Keratinocyte (primary cell): ENCODE data around the gene ERBB3. TPM values are rescaled to one million over a fixed set of nuclear protein-coding genes. Genes with fewer than 3 reads are reported as not detected.

Experiments used
- DNase-seq: peaks from one replicate; pipeline ENCODE4 v3.0.0-alpha.2; 2011; ENCODE audit warnings: low read depth, missing footprints, low spot score
- FAIRE-seq: peaks from 2 replicates; lab custom pipeline; 2011; peaks lifted over from hg19 to GRCh38; lab: Jason Lieb, UNC
- H2AFZ ChIP-seq: 2 replicates; pipeline ENCODE4 v1.6.0; 2012; ENCODE audit warnings: low read length, control low read depth, inconsistent platforms; ENCODE audit not compliant: control insufficient read depth
- H3K27ac ChIP-seq: 2 replicates; pipeline ENCODE4 v1.5.1; 2011; ENCODE audit warnings: low read length; ENCODE audit not compliant: control insufficient read depth, insufficient read depth
- H3K27me3 ChIP-seq: 3 replicates; pipeline ENCODE4 v1.6.0; 2011; ENCODE audit warnings: low read length; ENCODE audit not compliant: control insufficient read depth, insufficient read depth; ENCODE audit errors: extremely low read depth
- H3K36me3 ChIP-seq, 2 experiments: 2 replicates in 1 of 2; 3 replicates in 1 of 2; pipeline ENCODE4 v1.5.1; 2011; ENCODE audit warnings: low read length in 2 of 2, mild to moderate bottlenecking in 1 of 2; ENCODE audit not compliant: control insufficient read depth in 2 of 2, insufficient read depth in 2 of 2; ENCODE audit errors: extremely low read depth in 1 of 2
- H3K4me1 ChIP-seq: 3 replicates; pipeline ENCODE4 v1.5.1; 2011; ENCODE audit warnings: low read length; ENCODE audit not compliant: control insufficient read depth, insufficient read depth; ENCODE audit errors: extremely low read depth
- H3K4me2 ChIP-seq: 3 replicates; pipeline ENCODE4 v1.6.0; 2011; ENCODE audit warnings: low read depth, low read length; ENCODE audit not compliant: control insufficient read depth, insufficient read depth; ENCODE audit errors: extremely low read depth
- H3K4me3 ChIP-seq, 3 experiments: fragments of 200-600 bp in 1 of 3; sonication (generic) in 1 of 3; 2 replicates in 2 of 3; 3 replicates in 1 of 3; pipeline ENCODE4 v1.5.1; 2011 to 2016; ENCODE audit warnings: low read length in 3 of 3, mild to moderate bottlenecking in 3 of 3, control low read depth in 2 of 3, inconsistent platforms in 1 of 3, low read depth in 1 of 3, mixed read lengths in 1 of 3, mixed run types in 1 of 3, moderate library complexity in 1 of 3; ENCODE audit not compliant: control insufficient read depth in 2 of 3, insufficient read depth in 2 of 3; ENCODE audit errors: extremely low read depth in 1 of 3
- H3K79me2 ChIP-seq: 2 replicates; pipeline ENCODE4 v1.6.0; 2012; ENCODE audit warnings: low read length; ENCODE audit not compliant: control insufficient read depth, insufficient read depth
- H3K9ac ChIP-seq: 3 replicates; pipeline ENCODE4 v1.6.0; 2011; ENCODE audit warnings: low read length; ENCODE audit not compliant: control insufficient read depth, insufficient read depth; ENCODE audit errors: extremely low read depth
- H3K9me1 ChIP-seq: 3 replicates; pipeline ENCODE4 v1.6.0; 2011; ENCODE audit warnings: low read length; ENCODE audit not compliant: control insufficient read depth, insufficient read depth; ENCODE audit errors: extremely low read depth
- H3K9me3 ChIP-seq: 2 replicates; pipeline ENCODE4 v1.5.1; 2012; ENCODE audit warnings: low read depth, low read length; ENCODE audit not compliant: control insufficient read depth
- H4K20me1 ChIP-seq: 3 replicates; pipeline ENCODE4 v1.6.0; 2011; ENCODE audit warnings: low read length; ENCODE audit not compliant: control insufficient read depth, insufficient read depth; ENCODE audit errors: extremely low read depth
- EZH2 ChIP-seq: IDR thresholded peaks from one replicate; pipeline ENCODE4 v1.6.1; 2012; ENCODE audit warnings: inconsistent platforms, mild to moderate bottlenecking, low read length, moderate library complexity
- dilution Hi-C: fragments of 300-500 bp; cut with MboI; formaldehyde crosslinking; loops from one replicate; pipeline ENCODE4 v1.7.0; 2020; ENCODE audit warnings: low sequenced_read_pairs; ENCODE audit not compliant: extremely low pct_ligation_motif_present
- polyA plus RNA-seq, 5 experiments: library from polyadenylated mRNA; depleted of rRNA in 3 of 5; stranded (reverse) in 3 of 5; stranded (forward) in 1 of 5; unstranded in 1 of 5; fragments of >200 nt; gene quantifications; 1 replicate in 1 of 5; 2 replicates in 3 of 5; 3 replicates in 1 of 5; pipeline versions ENCODE4 v1.2.1 to v1.2.3, GENCODE V29; 2011 to 2012; ENCODE audit warnings: missing spikeins in 2 of 5, low read depth in 1 of 5, low replicate concordance in 1 of 5
- TF ChIP-seq, protein P1 (sequence below), 3 experiments: IDR thresholded peaks in 1 of 3; conservative IDR thresholded peaks in 1 of 3; optimal IDR thresholded peaks in 1 of 3; 2 replicates in 2 of 3; 3 replicates in 1 of 3; pipeline versions ENCODE3 to v1.5.1; 2011; ENCODE audit warnings: low read length in 3 of 3, mild to moderate bottlenecking in 3 of 3, moderate library complexity in 2 of 3, control low read depth in 1 of 3, inconsistent platforms in 1 of 3; ENCODE audit not compliant: insufficient read depth in 2 of 3; ENCODE audit errors: extremely low read depth in 1 of 3

Gene ERBB3
- polyA plus RNA-seq, 1 donor (not counting 4 experiments of a cell fraction or from before 2014, with no cell fraction given): 16.4 TPM

DNA sequence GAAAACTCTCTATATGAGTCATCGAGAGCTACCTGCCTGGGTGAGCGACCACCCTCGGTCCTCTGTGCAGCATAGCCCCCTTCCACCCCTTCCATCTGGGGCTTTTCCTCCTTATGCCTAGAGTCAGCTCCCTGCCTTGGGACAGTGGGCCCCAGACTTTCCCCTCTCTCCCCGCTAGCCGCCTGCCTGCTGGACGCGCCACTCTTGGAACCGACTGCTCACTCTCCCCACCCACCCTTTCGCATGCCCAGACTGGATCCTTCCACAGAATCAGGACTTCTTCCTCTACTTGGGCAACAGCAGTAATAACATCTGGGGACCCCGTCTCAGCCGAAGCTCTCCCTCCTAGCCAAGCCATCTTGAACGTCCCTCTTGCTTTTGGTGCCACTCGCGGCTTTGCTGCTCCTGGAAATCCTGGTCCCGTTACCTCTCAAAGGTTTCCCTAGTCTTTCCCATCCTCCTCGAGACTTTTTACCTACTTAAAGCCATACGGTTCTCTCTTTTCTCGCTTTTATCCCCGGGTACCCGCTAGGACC is 48.8 kb downstream of the ERBB3 start:
- peaks cover 21% of the 10 kb centered on the region for H3K4me1 ChIP-seq
- peak overlapping the region; percentile 66 for H2AFZ ChIP-seq
- H3K9ac ChIP-seq: peak overlapping the region; percentile 91
- peak overlapping the region; percentile 83 to 96 (median 94) for H3K4me3 ChIP-seq
- H3K9me3 ChIP-seq: no peaks in the 10 kb centered on the region
- no peaks in the 10 kb centered on the region for H3K27me3 ChIP-seq
- no peaks in the 10 kb centered on the region for H4K20me1 ChIP-seq
- FAIRE-seq: no peak
- dilution Hi-C loops: loop anchor here (10.0 kb wide), 1 partner anchor 46 kb away; no protein-coding TSS in a partner anchor
- no peak for DNase-seq
- TF ChIP-seq EZH2: no peak
- TF ChIP-seq, protein P1, sequence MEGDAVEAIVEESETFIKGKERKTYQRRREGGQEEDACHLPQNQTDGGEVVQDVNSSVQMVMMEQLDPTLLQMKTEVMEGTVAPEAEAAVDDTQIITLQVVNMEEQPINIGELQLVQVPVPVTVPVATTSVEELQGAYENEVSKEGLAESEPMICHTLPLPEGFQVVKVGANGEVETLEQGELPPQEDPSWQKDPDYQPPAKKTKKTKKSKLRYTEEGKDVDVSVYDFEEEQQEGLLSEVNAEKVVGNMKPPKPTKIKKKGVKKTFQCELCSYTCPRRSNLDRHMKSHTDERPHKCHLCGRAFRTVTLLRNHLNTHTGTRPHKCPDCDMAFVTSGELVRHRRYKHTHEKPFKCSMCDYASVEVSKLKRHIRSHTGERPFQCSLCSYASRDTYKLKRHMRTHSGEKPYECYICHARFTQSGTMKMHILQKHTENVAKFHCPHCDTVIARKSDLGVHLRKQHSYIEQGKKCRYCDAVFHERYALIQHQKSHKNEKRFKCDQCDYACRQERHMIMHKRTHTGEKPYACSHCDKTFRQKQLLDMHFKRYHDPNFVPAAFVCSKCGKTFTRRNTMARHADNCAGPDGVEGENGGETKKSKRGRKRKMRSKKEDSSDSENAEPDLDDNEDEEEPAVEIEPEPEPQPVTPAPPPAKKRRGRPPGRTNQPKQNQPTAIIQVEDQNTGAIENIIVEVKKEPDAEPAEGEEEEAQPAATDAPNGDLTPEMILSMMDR (optimal IDR thresholded peaks at IDR 0.05 in 1 of 3, IDR thresholded peaks at IDR 0.05 in 1 of 3, conservative IDR thresholded peaks at IDR 0.05 in 1 of 3; ENCODE audit: extremely low read depth in 1 of 3, insufficient read depth in 2 of 3, low read length in 3 of 3): no peak
- peak overlapping the region; percentile 86 for H3K27ac ChIP-seq
- peaks cover 21% of the 10 kb centered on the region for H3K79me2 ChIP-seq
- no peaks in the 10 kb centered on the region for H3K9me1 ChIP-seq
- H3K4me2 ChIP-seq: peak overlapping the region; percentile 95
- H3K36me3 ChIP-seq: peaks cover 25 to 27% of the 10 kb centered on the region in 2 experiments

DNA sequence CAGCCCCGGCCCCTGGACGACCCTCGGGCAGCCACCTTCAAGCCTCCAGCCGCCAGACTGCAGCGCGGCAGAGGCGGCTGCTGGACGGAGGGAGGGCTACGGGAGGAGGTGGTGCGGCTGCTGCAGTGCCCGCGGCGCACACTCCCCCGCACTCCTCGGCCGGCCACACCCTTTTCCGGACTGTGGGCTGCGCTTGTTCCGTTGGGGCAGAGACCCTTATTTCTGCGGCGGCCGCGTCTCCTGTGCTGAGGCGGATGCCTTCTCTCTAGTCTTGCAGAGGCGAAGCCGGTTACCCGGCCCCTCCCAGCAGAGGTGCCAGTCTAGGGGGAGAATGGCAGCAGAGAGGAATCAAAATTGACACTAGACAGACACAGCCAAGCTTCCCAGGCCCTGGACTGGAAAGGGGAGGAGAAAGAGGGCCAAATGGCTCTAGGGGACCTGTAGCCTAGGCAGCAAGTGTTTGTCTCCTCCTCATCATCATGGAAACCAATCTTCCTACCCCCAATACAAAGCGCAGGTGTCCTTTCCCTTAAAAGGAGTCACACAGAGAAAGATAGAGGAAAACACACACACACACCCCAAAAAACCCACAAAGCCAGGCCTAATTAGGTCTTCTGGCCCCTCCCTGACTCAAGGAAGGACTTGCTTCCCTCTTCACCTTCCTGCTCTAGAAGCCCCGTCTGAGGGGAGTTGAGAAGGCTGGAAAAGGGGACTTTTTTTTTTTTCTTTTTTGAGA is 49.4 kb downstream of the ERBB3 start:
- no peak for TF ChIP-seq EZH2
- TF ChIP-seq, protein P1 (optimal IDR thresholded peaks at IDR 0.05 in 1 of 3, IDR thresholded peaks at IDR 0.05 in 1 of 3, conservative IDR thresholded peaks at IDR 0.05 in 1 of 3; ENCODE audit: extremely low read depth in 1 of 3, insufficient read depth in 2 of 3, low read length in 3 of 3): no peak
- Histone ChIP-seq H3K4me1 (peaks cover 21% of the 10 kb centered on the region), H3K27me3 (no peaks in the 10 kb centered on the region), H2AFZ (peak overlapping the region; percentile 19), H3K9me1 (no peaks in the 10 kb centered on the region), H3K4me3 (peak overlapping the region; percentile 83 to 96 (median 94)), H3K9ac (peak overlapping the region; percentile 91), H3K79me2 (peaks cover 21% of the 10 kb centered on the region), H4K20me1 (no peaks in the 10 kb centered on the region), H3K9me3 (no peaks in the 10 kb centered on the region), H3K36me3 (peaks cover 32% of the 10 kb centered on the region in 2 experiments), H3K27ac (peak overlapping the region; percentile 86), H3K4me2 (peak overlapping the region; percentile 95)
- dilution Hi-C loops: loop anchor here (10.0 kb wide), 1 partner anchor 45 kb away; no protein-coding TSS in a partner anchor
- no peak for DNase-seq
- no peak for FAIRE-seq
